ENCODE results near the gene KRTAP3-2.

Gene KRTAP3-2

DNA sequence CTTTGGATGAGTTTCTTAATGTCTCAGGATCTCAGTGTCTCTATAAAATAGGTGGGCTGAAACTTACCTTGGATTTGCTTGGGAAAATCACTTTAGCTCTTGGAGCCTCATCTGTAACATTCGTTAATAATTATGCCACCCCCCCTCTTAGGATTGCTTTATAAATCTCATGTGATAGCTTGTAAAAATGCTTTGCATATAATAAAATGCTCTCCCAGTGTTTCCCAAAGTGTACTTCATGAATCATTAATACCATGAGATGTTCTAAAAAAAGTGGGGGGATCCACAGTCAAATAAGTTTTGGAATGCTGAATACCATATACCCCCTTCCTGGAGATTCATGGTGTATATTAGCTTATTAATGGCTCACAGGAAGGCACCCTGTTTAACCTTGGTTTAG is 38.1 kb downstream of the KRTAP3-2 start:
- DNase-seq = no peak

- no peak for DNase-seq
Observed at GRCh38 chr17:40960144-40960543, 39.6 kb downstream of the KRTAP3-2 start.

- no peak for DNase-seq
Observed at GRCh38 chr17:40958086-40958953, 41.4 kb downstream of the KRTAP3-2 start.

- DNase-seq = no peak
Observed at GRCh38 chr17:40956401-40957254, 43.1 kb downstream of the KRTAP3-2 start.

- DNase-seq = no peak
Observed at GRCh38 chr17:40953881-40954280, 45.8 kb downstream of the KRTAP3-2 start.

DNA sequence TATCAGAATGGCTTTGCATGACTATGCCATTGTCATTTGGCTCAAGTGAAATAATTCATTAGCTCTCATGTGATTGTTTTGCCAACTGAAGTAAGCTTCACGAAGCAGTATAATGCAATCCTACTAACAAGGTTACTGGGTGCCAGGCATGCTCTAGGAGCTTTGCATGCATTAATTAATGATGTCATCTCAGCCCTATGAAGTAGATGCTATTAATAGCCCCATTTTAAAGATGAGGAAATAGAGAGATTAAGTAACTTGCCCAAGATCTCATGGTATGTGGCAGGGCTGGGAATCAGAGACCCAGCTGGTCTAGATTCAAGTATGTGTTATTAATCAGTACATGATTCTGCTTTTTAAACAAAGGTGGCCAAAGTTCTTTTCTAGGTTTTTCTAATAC is 47.0 kb downstream of the KRTAP3-2 start:
- no peak for DNase-seq

- no peak for DNase-seq
Observed at GRCh38 chr17:40952154-40952553, 47.6 kb downstream of the KRTAP3-2 start.

- no peak for DNase-seq
Observed at GRCh38 chr17:40951011-40951622, 48.6 kb downstream of the KRTAP3-2 start.

- DNase-seq = no peak
Observed at GRCh38 chr17:40950176-40950575, 49.5 kb downstream of the KRTAP3-2 start.

- DNase-seq = no peak
Observed at GRCh38 chr17:40949418-40949817, 50.3 kb downstream of the KRTAP3-2 start.

Measured in SW 1271 (cell line).